ENCODE data around the gene ZNF609. TPM values are rescaled to one million over a fixed set of nuclear protein-coding genes. Genes with fewer than 3 reads are reported as not detected.

The ZNF609 gene
- total and polyA plus RNA-seq, 11 donors: 5.8 to 24.5 (median 15.3) TPM

GRCh38 chr15:64472161-64472560 lies 11.8 kb downstream of the ZNF609 start:
- peaks cover 0 to 17% (median 0%) of the 10 kb centered on the region in 12 donors for H3K4me1 ChIP-seq
- no peak for TF ChIP-seq POLR2A (IDR thresholded peaks at IDR 0.05)
- TF ChIP-seq, protein P1, sequence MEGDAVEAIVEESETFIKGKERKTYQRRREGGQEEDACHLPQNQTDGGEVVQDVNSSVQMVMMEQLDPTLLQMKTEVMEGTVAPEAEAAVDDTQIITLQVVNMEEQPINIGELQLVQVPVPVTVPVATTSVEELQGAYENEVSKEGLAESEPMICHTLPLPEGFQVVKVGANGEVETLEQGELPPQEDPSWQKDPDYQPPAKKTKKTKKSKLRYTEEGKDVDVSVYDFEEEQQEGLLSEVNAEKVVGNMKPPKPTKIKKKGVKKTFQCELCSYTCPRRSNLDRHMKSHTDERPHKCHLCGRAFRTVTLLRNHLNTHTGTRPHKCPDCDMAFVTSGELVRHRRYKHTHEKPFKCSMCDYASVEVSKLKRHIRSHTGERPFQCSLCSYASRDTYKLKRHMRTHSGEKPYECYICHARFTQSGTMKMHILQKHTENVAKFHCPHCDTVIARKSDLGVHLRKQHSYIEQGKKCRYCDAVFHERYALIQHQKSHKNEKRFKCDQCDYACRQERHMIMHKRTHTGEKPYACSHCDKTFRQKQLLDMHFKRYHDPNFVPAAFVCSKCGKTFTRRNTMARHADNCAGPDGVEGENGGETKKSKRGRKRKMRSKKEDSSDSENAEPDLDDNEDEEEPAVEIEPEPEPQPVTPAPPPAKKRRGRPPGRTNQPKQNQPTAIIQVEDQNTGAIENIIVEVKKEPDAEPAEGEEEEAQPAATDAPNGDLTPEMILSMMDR (IDR thresholded peaks at IDR 0.05): no peak
- no peak overlapping the region for H3K4me3 ChIP-seq
- no peak for ATAC-seq
- intact Hi-C loops (cut with DNase I): no loop called here
- H3K36me3 ChIP-seq: peaks cover 0 to 13% (median 0%) of the 10 kb centered on the region in 9 donors
- WGBS, 4 donors: 95 to 98% (median 97%) methylated on average over 4 of the region's 4 CpGs
- H3K9me3 ChIP-seq: no peaks in the 10 kb centered on the region
- no peak for DNase-seq
- H3K27me3 ChIP-seq: no peaks in the 10 kb centered on the region
- H3K27ac ChIP-seq: no peak overlapping the region

DNA sequence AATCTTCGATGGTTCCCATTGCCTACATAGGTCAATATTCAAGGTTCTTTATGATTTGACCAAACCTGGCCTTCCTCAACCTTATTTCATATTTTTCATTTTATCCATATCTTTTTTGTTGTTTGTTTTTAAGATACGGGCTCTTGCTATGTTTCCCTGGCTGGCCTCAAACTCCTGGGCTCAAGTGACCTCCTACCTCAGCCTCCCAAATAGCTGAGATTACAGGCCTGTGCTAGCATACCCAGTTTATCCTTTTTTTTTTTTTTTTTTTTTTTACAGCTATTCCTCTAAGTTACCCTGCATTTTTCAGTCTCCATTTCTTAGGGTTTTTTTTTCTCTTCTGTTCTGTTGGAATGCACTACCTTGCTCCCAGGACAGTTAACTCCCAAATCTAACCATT lies 14.5 kb downstream of the ZNF609 start:
- no peaks in the 10 kb centered on the region for H3K27me3 ChIP-seq
- H3K9me3 ChIP-seq: no peaks in the 10 kb centered on the region
- WGBS, 4 donors: 97 to 98% (median 98%) methylated on average over 2 of the region's 2 CpGs
- intact Hi-C loops (cut with DNase I): no loop called here
- H3K27ac ChIP-seq: no peak overlapping the region
- ATAC-seq: no peak
- TF ChIP-seq POLR2A (IDR thresholded peaks at IDR 0.05): no peak
- TF ChIP-seq, protein P1 (IDR thresholded peaks at IDR 0.05): no peak
- peaks cover 0 to 18% (median 0%) of the 10 kb centered on the region in 12 donors for H3K4me1 ChIP-seq
- H3K36me3 ChIP-seq: peaks cover 0 to 13% (median 0%) of the 10 kb centered on the region in 9 donors
- DNase-seq: no peak
- H3K4me3 ChIP-seq: no peak overlapping the region

DNA sequence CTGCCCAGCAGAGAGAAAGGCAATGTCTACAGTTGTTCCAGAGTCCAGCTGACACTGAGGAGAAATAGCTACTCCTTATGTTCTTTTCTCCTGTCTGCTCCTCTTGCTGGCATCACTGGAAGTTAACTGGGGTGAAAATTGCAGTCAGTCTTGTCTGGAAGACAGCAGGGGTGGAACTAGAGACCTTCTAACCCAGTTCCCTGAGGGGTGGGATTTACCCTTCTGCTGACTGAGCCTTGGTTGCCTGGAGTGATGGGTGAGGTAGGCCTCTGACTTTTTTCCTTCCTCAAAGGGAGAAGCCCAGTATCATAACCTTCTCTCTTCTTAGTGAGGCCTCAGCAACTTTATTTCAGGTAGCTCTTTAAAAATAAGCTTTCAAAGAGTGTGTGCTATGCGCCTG lies 16.2 kb downstream of the ZNF609 start:
- no peaks in the 10 kb centered on the region for H3K9me3 ChIP-seq
- H3K36me3 ChIP-seq: peaks cover 0 to 4% (median 0%) of the 10 kb centered on the region in 9 donors
- H3K4me1 ChIP-seq: peaks cover 0 to 27% (median 0%) of the 10 kb centered on the region in 12 donors
- H3K4me3 ChIP-seq: no peak overlapping the region
- no peak for DNase-seq
- WGBS, 4 donors: 88 to 97% (median 95%) methylated on average over 1 of the region's 1 CpG
- TF ChIP-seq POLR2A (IDR thresholded peaks at IDR 0.05): no peak
- TF ChIP-seq, protein P1 (IDR thresholded peaks at IDR 0.05): no peak
- intact Hi-C loops (cut with DNase I): no loop called here
- H3K27ac ChIP-seq: no peak overlapping the region
- H3K27me3 ChIP-seq: no peaks in the 10 kb centered on the region
- no peak for ATAC-seq

DNA sequence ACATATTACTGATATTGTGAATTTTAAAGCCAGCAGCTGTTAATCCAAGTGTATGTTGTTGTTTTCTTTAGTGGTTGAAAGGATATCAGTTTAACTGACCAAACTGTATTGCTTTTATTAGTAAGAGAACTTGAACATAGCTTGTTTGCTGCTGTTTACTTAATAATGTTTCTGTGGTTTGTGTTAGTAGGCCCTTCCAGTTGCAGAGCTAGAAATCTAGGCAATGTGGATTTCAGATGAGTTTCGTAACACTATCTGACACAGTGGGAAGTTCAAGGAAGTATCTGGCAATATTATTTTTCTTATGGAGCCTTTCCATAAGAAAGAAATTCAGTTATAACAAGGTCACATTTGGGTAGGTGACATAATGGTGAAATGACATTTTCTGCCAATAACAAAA lies 18.5 kb downstream of the ZNF609 start:
- peaks cover 0 to 27% (median 0%) of the 10 kb centered on the region in 12 donors for H3K4me1 ChIP-seq
- no peak for DNase-seq
- H3K27ac ChIP-seq: peak overlapping the region in 1 of 12 donors; percentile 24
- TF ChIP-seq, protein P1 (IDR thresholded peaks at IDR 0.05): no peak
- ATAC-seq: no peak
- no peak overlapping the region for H3K4me3 ChIP-seq
- peaks cover 0 to 7% (median 0%) of the 10 kb centered on the region in 9 donors for H3K36me3 ChIP-seq
- no peaks in the 10 kb centered on the region for H3K9me3 ChIP-seq
- intact Hi-C loops (cut with DNase I): no loop called here
- 3 to 48% (median 41%) methylated on average over 1 of the region's 1 CpG for WGBS, 4 donors
- H3K27me3 ChIP-seq: no peaks in the 10 kb centered on the region
